BE2C (cell line): ENCODE data around the gene ZNF777. TPM values are rescaled to one million over a fixed set of nuclear protein-coding genes. Genes with fewer than 3 reads are reported as not detected.

Source experiments
- DNase-seq: peaks from one replicate; pipeline ENCODE4 v3.0.0-alpha.2; 2020
- H3K27me3 ChIP-seq: fragments of 250-450 bp; sonication (Bioruptor Pico); 2 replicates; pipeline ENCODE4 v1.5.1; 2020; ENCODE audit warnings: mild to moderate bottlenecking
- H3K36me3 ChIP-seq: fragments of 250-450 bp; sonication (Bioruptor Pico); 2 replicates; pipeline ENCODE4 v1.5.1; 2020; ENCODE audit warnings: mild to moderate bottlenecking
- H3K4me1 ChIP-seq: fragments of 250-450 bp; sonication (Bioruptor Pico); 2 replicates; pipeline ENCODE4 v1.5.1; 2020
- H3K4me3 ChIP-seq: 2 replicates; pipeline ENCODE4 v1.5.1; 2011; ENCODE audit warnings: low read depth, low read length
- H3K9me3 ChIP-seq: fragments of 250-450 bp; sonication (Bioruptor Pico); 2 replicates; pipeline ENCODE4 v1.5.1; 2020
- polyA plus RNA-seq: library from polyadenylated mRNA; unstranded; fragments of >200 nt; gene quantifications from one replicate; pipeline ENCODE4 v1.2.1, GENCODE V29; 2012; ENCODE audit warnings: low read depth, missing spikeins; ENCODE audit not compliant: insufficient read length, insufficient read depth
- TF ChIP-seq, protein P1 (sequence below): IDR thresholded peaks from 2 replicates; pipeline ENCODE4 v1.5.1; 2012; ENCODE audit warnings: mild to moderate bottlenecking, low read depth, low read length

ZNF777 gene
- polyA plus RNA-seq, result 34.3 TPM

DNA sequence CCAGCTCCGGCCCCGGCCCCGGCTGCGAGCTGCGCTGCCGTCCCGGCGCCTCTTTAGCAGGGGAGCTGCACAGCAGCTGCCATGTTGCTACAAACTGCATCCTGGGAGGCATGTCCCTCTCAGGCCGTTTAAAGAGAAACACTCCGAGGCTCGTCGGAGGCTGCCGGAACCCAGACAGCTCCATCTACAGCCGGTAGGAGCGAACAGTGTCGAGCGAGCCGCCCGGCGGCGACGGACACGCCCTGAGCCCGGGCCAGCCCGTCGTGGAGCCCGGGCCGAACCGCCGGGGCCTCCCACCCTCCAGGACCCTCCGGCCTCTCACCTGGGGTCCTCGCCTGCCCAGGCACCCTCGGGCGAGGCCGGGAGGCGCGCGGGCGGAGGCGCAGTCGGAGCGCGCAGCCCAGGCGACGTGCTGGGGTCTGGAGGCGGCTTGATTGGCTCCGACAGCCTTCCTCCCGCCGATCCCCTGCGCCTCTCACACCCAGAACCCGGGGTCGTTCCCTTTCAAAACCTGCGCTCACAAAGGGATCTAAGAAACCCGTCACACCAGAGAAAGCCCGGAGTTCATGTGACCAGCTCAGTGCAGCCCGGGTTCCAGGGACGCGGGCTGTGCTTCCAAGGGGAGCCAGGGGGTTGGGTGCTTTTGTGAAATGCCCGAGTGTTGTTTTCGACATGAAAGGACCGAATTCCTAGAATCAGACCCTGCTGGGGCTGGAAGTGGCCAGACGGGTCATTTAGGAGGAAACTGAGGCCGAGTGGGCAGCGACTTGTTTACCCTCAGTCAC is at the start of gene ZNF777:
Gene ZNF777, minus strand, starts transcription at position 570 of the 785 bp plus-strand sequence. CDS start 5,040 bp downstream, outside the sequence.
- 0 out of 2 replicates have a peak, but pooled peaks cover 4% of the 10 kb centered on the region for H3K27me3 ChIP-seq

DNA sequence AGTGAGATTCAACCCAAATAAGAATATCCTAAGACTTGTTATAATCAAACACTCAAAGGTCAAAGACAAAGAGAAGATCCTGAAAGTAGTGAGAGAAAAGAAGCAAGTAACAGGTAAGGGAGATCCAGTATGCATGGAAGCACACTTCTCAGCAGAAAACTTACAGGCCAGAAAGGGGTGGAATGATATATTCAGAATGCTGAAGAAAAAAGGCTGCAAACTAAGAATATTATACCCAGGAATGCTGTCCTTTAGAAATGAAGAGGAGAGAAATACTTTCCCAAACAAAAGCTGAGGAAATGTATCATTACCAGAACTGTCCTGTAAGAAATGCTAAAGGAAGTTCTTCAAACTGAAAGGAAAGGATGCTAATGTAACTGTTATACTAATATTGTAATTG is 49.4 kb upstream of the ZNF777 start:
- Histone ChIP-seq H3K4me1 (no peaks in the 10 kb centered on the region), H3K9me3 (no peaks in the 10 kb centered on the region), H3K4me3 (no peak overlapping the region), H3K36me3 (no peaks in the 10 kb centered on the region), H3K27me3 (no peaks in the 10 kb centered on the region; the same call in 1 of the 2 replicates)
- TF ChIP-seq, protein P1, sequence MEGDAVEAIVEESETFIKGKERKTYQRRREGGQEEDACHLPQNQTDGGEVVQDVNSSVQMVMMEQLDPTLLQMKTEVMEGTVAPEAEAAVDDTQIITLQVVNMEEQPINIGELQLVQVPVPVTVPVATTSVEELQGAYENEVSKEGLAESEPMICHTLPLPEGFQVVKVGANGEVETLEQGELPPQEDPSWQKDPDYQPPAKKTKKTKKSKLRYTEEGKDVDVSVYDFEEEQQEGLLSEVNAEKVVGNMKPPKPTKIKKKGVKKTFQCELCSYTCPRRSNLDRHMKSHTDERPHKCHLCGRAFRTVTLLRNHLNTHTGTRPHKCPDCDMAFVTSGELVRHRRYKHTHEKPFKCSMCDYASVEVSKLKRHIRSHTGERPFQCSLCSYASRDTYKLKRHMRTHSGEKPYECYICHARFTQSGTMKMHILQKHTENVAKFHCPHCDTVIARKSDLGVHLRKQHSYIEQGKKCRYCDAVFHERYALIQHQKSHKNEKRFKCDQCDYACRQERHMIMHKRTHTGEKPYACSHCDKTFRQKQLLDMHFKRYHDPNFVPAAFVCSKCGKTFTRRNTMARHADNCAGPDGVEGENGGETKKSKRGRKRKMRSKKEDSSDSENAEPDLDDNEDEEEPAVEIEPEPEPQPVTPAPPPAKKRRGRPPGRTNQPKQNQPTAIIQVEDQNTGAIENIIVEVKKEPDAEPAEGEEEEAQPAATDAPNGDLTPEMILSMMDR, result no peak
- DNase-seq, result no peak

More for the DNA sequence above, at the start of gene ZNF777:
- no peaks in the 10 kb centered on the region for H3K9me3 ChIP-seq
- TF ChIP-seq, protein P1, result peak; percentile 48
- no peaks in the 10 kb centered on the region for H3K4me1 ChIP-seq
- DNase-seq, result peak; percentile 81
- peaks cover 8% of the 10 kb centered on the region for H3K36me3 ChIP-seq
- peak within 1 kb of the TSS; percentile 71 for H3K4me3 ChIP-seq

DNA sequence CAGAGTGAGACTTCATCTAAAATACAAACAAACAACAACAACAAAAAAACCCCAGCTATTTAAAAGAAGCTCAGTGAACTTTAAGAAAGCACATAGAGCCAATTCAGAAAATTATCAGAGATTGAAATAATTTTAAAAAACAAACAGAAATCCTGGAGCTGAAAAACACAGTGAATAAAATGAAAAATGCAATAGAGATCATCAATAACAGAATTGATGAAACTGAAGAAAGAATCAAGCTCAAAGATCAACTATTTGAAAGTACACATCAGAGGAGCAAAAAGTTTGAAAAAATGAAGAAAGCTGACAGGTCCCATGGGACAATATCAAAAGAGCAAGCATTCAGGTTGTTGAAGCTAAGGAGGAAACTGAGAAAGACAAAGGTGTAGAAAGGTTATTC is 48.9 kb upstream of the ZNF777 start:
- Histone ChIP-seq H3K9me3 (no peaks in the 10 kb centered on the region), H3K36me3 (no peaks in the 10 kb centered on the region), H3K4me1 (no peaks in the 10 kb centered on the region), H3K27me3 (no peaks in the 10 kb centered on the region; the same call in 1 of the 2 replicates), H3K4me3 (no peak overlapping the region)
- TF ChIP-seq, protein P1, result no peak
- no peak for DNase-seq

DNA sequence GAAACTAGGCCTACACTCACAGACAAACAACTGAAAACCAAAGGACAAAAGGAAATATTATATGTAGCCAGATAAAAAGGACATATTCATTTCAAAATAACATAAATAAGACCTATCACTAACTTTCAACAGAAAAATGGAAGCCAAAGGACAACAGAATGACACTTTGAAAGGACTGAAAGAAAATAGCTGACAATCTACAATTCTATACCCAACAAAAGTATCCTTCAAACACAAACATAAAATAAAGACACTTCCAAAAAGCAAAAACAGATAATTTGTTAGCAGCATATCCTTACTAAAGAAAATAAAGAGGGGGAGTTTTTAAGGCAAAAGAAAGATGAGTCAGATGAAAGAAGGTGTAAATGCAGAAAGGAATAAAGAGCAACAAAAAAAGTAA is 44.7 kb upstream of the ZNF777 start:
- TF ChIP-seq, protein P1, result no peak
- Histone ChIP-seq H3K9me3 (no peaks in the 10 kb centered on the region), H3K4me3 (no peak overlapping the region), H3K4me1 (no peaks in the 10 kb centered on the region), H3K27me3 (no peaks in the 10 kb centered on the region), H3K36me3 (no peaks in the 10 kb centered on the region)
- no peak for DNase-seq

DNA sequence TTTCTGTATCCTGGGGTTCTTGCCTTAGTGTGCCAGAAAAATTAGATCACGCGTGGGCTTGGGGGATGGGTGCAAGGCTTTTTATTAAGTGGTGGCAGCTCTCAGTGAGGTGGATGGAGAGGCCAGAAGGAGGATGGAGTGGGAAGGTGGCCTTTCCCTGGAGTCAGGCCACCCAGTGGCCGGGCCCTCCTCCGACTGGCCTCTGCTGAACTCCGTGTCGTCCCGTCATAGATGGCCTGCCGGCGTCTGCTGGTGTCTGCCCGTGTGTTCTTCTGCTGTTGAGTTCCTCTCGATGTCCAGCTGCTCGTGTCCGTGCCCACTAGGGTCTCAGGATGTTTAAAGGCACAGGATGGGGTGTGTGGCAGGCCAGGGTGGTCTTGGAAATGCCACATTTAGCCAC is 40.8 kb upstream of the ZNF777 start:
- no peak overlapping the region for H3K4me3 ChIP-seq
- no peaks in the 10 kb centered on the region for H3K36me3 ChIP-seq
- TF ChIP-seq, protein P1, result no peak
- no peaks in the 10 kb centered on the region for H3K9me3 ChIP-seq
- no peak for DNase-seq
- no peaks in the 10 kb centered on the region for H3K4me1 ChIP-seq
- no peaks in the 10 kb centered on the region; the same call in 1 of the 2 replicates for H3K27me3 ChIP-seq

DNA sequence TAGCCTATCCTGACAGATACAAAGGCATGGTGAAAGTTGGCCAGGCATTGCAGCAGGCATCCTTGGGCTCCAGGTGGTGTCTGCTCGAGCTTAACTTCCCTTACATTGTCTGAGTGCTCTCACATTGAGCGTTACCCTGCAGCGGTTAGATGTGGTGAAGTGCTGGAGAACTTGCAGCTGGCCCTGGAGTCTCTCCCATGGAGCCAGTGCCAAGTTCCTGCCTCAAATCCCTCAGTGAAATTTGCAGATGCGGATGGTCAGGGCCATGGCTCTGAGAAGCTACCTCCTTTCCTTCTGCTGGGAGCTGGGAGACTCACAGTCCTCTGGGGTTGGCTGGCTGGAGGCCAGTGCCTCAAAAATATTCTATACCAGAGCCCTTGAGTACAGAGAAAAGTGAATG is 40.0 kb upstream of the ZNF777 start:
- no peaks in the 10 kb centered on the region for H3K9me3 ChIP-seq
- H3K4me1 ChIP-seq, result no peaks in the 10 kb centered on the region
- H3K36me3 ChIP-seq, result no peaks in the 10 kb centered on the region
- no peak for DNase-seq
- no peaks in the 10 kb centered on the region; the same call in 1 of the 2 replicates for H3K27me3 ChIP-seq
- H3K4me3 ChIP-seq, result no peak overlapping the region
- TF ChIP-seq, protein P1, result no peak
